Chondrocyte (in vitro differentiated cells): ENCODE results near the gene UNC5B. TPM values are rescaled to one million over a fixed set of nuclear protein-coding genes. Genes with fewer than 3 reads are reported as not detected.

Source experiments
- DNase-seq: peaks from one replicate; pipeline ENCODE4 v3.0.0; 2021; ENCODE audit warnings: mixed read lengths, low spot score
- H3K27ac Mint-ChIP-seq: one replicate; pipeline ENCODE4 v1.8.0; 2021; ENCODE audit warnings: mild to moderate bottlenecking, moderate library complexity, mixed read lengths; ENCODE audit not compliant: unreplicated experiment
- H3K27me3 Mint-ChIP-seq: 2 replicates; pipeline ENCODE4 v1.8.0; 2021; ENCODE audit warnings: low read depth, mixed read lengths
- H3K36me3 Mint-ChIP-seq: 2 replicates; pipeline ENCODE4 v1.8.0; 2021; ENCODE audit warnings: low read depth, mixed read lengths
- H3K4me1 Mint-ChIP-seq: 2 replicates; pipeline ENCODE4 v1.8.0; 2021; ENCODE audit warnings: low read depth, mild to moderate bottlenecking, mixed read lengths
- H3K4me3 Mint-ChIP-seq: one replicate; pipeline ENCODE4 v1.8.0; 2021; ENCODE audit warnings: mild to moderate bottlenecking, moderate library complexity, mixed read lengths; ENCODE audit not compliant: unreplicated experiment
- H3K9me3 Mint-ChIP-seq: 2 replicates; pipeline ENCODE4 v1.8.0; 2021; ENCODE audit warnings: low read depth, mixed read lengths
- CTCF ChIP-seq: fragments of 200-600 bp; sonication (generic); IDR thresholded peaks from 2 replicates; pipeline ENCODE4 v1.5.0; 2021; ENCODE audit warnings: antibody characterized with exemption, mild to moderate bottlenecking, moderate library complexity
- total RNA-seq: library from RNA; stranded (reverse); gene quantifications from 3 replicates; pipeline ENCODE4 v1.2.1, GENCODE V29; 2021

The UNC5B gene
- total RNA-seq, 1 donor from 2014 or later, result 57.9 TPM

GRCh38 chr10:71237843-71238623 lies 25.7 kb downstream of the UNC5B start:
- H3K27me3 Mint-ChIP-seq, result no peaks in the 10 kb centered on the region
- no peak for TF ChIP-seq CTCF
- H3K4me3 Mint-ChIP-seq, result no peak overlapping the region
- H3K36me3 Mint-ChIP-seq, result no peaks in the 10 kb centered on the region
- H3K27ac Mint-ChIP-seq, result peak overlapping the region; percentile 27
- H3K4me1 Mint-ChIP-seq, result peaks cover 87% of the 10 kb centered on the region
- no peak for DNase-seq
- H3K9me3 Mint-ChIP-seq, result no peaks in the 10 kb centered on the region

GRCh38 chr10:71238626-71239025 lies 26.3 kb downstream of the UNC5B start:
- Mint-ChIP-seq H3K9me3 (no peaks in the 10 kb centered on the region), H3K27ac (no peak overlapping the region), H3K36me3 (no peaks in the 10 kb centered on the region), H3K27me3 (no peaks in the 10 kb centered on the region), H3K4me1 (peaks cover 83% of the 10 kb centered on the region), H3K4me3 (no peak overlapping the region)
- no peak for TF ChIP-seq CTCF
- DNase-seq, result no peak

GRCh38 chr10:71239131-71239915 lies 27.0 kb downstream of the UNC5B start:
- no peak for TF ChIP-seq CTCF
- no peaks in the 10 kb centered on the region for H3K9me3 Mint-ChIP-seq
- no peaks in the 10 kb centered on the region for H3K36me3 Mint-ChIP-seq
- peak; percentile 86 for DNase-seq
- H3K27ac Mint-ChIP-seq, result no peak overlapping the region
- peaks cover 84% of the 10 kb centered on the region for H3K4me1 Mint-ChIP-seq
- H3K27me3 Mint-ChIP-seq, result no peaks in the 10 kb centered on the region
- no peak overlapping the region for H3K4me3 Mint-ChIP-seq

- Mint-ChIP-seq H3K27ac (peak overlapping the region; percentile 85), H3K4me3 (no peak overlapping the region)
- TF ChIP-seq CTCF, result no peak
Observed at GRCh38 chr10:71239946-71240795, 27.8 kb downstream of the UNC5B start.

More at GRCh38 chr10:71239946-71240795, 27.8 kb downstream of the UNC5B start:
- peak; percentile 90 for DNase-seq
- Mint-ChIP-seq H3K9me3 (no peaks in the 10 kb centered on the region), H3K4me1 (peaks cover 84% of the 10 kb centered on the region), H3K27me3 (no peaks in the 10 kb centered on the region), H3K36me3 (no peaks in the 10 kb centered on the region)
